Measurements from ENCODE around the gene TBL1X.
"Not testable (repeated sequence)": the region's sequence is repeated elsewhere in the genome, so short reads cannot be mapped to it uniquely, and the experiment has no call there.

Gene TBL1X

DNA sequence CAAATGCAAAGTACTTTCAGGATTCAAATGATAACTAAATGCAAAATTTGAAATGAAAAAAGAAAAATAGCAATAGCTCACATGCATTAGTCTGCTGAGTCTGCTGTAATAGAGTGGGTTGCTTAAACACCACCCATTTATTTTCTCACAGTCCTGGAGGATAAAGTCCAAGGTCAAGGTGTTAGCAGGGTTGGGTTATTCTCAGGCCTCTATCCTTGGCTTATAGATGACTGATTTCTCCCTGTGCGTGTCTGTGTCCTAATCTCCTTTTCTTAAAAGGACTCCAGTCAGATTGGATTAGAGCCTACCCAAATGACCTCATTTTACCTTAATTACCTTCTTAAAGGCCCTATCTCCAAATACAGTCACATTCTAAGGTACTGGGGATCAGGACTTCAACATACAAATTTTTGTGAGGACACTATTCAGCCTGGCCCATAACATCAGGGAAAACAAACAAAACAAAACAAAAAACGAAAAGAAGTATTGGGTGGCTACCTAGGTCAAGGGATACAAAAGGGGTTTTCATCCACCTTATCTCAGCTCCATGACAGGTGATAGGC is 6.3 kb upstream of the TBL1X start:
- DNase-seq (ENCODE audit: low read depth in 2 of 3, low spot score in 1 of 3) = no peak

DNA sequence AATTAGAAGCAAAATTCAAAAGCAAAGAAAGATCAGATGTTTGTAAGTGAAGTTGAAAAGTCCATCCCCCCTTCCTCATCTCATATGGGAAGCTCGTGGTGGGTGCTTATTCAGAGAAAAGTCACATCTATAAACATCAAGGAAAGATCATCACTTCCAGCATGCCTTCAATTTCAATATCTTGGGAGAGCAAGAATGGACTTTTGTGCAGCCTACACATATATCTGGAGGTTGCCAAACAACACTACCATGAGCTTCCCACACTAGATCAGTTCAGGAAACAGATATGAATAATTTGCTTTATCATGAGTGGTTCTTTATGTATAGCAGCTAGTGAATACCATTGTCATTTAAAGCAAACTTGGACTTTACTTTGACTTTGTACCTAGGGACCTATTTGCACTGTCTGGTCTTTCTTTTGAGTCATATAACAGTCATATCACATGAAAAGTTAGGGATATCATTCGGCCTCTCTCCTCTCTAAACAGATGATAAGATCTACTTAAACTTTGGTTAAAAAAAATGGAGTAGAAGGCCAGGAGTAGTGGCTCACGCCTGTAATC is 5.6 kb upstream of the TBL1X start:
- no peak for DNase-seq (ENCODE audit: low read depth in 2 of 3, low spot score in 1 of 3)

DNA sequence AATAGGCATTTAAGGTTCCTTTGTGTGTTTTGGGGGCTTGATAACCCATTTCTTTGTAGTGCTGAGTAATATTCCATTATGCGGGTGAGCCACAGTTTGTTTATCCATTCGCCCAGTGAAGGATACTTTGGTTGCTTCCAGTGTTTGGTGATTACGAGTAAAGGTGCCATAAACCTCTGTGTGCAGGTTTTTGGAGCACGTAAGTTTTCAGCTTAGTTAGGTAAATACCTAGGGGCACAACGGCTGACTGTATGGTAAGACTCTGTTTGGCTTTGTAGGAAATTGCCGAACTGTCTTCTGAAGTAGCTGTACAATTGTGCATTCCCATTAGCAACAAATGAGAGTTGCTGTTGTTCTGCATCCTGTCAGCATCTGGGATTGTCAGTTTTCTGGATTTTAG is 3.8 kb upstream of the TBL1X start:
- no peak for DNase-seq (ENCODE audit: low read depth in 2 of 3, low spot score in 1 of 3)

DNA sequence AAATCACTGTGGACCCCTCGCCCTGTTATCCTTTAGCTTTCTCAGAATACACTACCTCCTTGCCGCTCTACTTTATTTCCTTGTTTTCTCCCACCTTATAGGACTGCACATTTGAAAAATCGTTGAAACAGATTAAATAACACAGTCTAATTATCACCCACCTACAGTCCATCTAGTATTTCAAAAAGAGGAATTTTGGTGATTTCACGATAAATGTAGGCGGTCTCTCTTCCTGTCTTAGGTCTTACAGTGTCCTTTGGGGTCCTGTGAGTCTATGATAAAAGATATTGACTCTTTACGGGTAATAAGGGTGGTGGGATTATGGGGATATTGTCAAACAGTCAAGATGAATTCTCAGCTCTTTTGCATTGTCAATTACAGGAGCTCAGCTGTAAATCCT is 2.4 kb upstream of the TBL1X start:
- no peak for DNase-seq (ENCODE audit: low read depth in 2 of 3, low spot score in 1 of 3)

DNA sequence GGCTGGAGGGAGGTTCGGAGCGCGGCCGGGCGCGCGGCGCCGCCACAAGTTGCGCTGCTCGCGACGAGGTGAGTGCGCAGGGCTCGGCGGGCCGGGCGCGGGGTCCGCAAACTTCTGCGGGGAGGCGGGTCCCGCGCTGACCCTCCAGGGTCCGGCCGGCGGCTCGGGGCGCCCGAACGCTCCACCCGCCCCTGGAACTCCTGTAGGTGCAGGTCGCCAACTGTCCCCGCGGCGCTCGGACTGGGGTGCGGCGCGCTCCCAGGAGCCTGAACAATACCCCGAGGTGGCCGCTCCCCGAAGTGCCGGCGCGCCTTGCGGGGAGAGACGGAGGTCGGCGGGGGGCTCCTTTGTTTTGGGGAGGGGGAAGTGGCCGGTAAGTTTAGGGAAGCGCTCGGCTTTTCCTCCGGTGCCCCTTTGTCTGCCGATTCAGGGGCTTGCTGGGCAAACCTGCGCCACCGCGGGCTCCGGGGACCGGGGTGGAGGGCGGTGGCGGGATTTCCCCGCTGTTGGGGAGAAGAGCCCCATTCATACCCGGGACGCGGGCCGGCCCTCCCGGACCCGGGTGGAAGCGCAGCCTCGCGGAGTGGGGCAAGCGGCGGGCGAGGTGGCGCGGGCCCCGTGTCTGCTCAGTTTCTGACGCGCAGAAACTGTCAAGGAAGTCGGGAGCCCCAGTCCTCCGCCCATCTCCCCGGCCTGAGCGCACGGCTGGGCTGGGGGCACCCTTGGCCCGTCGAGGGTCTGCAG is 694 bp downstream of the TBL1X start:
- peak in 2 of 3 donors; percentile 14 to 16 for DNase-seq (ENCODE audit: low read depth in 2 of 3, low spot score in 1 of 3)

DNA sequence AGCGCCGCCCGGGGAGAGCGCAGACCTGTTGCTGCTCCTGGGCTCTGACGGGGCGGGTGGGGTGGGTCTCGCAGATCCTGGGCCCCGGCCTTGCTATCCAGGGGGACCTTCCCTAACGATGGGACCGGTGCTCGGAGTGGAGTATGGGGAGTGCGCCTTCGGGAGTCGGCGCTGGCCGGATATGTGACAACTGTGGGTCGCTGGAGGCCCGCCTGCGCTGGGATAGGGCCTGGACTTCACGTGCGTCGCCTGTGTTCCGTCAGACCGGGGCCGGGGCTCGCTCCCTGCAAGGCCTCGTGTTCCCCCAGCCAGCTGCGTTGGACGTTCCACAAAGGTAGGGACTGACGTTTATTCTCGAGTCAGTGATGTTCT is 1.3 kb downstream of the TBL1X start:
- peak in 1 of 3 donors; percentile 9 for DNase-seq (ENCODE audit: low read depth in 2 of 3, low spot score in 1 of 3)

DNA sequence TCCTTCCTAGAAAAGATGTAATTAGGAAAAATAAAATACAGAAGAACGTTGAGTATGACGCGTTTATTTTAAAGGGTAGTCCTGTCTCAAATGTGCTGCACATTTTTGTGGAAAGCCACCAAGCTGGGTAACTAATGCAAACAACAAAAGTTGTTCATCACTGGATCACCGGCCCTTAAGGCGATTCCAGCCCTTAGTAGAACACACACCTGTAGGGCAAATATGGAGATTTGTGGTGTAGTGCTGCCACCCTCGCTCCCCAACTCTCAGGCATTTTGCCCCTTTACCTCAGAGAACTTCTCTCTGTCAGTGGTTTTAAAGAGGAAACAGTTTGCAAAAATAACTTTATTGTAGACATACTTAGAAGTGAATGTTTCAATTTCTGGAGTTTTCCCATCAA is 1.9 kb downstream of the TBL1X start:
- no peak for DNase-seq (ENCODE audit: low read depth in 2 of 3, low spot score in 1 of 3)

DNA sequence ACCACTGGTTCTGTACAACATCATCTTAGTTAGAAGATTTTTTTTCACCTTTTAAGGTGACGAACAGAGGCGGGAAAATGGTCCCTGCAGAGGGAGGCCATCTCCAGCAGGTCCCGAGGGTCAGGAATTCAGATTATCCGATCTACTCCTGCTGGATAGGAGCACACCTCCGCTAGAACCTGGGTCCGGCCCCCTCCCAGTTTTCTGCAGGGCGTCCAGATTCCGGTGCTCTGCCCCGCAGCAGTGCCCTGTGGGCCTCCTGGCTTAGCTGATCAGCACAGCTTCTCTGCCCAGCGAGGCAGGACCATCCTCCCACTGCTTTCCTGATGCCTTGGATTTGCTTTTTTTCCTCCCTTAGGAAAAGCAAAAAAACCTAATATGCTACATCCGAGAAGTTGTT is 2.3 kb downstream of the TBL1X start:
- DNase-seq (ENCODE audit: low read depth in 2 of 3, low spot score in 1 of 3) = no peak

DNA sequence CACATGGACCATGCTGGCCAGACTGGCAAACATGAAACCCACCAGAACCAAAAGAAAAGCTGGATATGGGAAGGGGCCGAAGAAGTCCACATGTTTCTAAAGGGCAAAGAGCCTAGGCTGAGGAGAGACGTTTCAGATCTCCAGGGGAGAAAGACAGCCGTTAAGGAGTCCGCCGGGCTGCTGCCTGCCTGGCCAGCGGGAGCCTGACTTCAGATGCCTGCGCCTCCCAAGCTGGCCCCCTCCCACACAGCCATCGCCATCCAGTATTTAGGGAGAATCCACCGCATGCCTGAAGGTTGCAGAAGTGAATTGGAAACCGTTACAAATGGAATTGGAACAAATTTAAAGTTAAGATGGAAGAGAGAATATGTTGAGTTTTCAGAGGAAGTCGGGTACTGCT is 2.9 kb downstream of the TBL1X start:
- no peak for DNase-seq (ENCODE audit: low read depth in 2 of 3, low spot score in 1 of 3)

DNA sequence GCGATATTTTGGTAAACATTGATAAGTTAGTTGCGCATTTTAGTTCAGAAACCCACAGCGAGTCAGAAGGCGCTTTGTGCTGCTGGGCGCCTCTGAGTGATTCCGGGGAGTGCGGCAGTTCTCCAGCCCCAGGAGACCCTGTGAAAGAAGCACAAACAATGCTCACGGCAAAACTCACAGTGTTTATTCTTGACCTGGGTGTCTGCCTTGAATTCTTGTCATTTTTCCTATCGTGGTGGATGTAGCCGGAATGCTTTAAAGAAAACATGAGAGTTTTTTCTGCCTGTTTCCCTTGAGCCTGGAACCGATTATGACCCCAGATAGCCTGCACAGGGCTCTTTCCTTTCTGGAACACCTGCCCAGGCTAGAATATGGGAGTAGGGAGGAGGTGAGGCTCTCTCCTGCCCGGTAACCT is 6.7 kb downstream of the TBL1X start:
- DNase-seq (ENCODE audit: low read depth in 2 of 3, low spot score in 1 of 3) = no peak

DNA sequence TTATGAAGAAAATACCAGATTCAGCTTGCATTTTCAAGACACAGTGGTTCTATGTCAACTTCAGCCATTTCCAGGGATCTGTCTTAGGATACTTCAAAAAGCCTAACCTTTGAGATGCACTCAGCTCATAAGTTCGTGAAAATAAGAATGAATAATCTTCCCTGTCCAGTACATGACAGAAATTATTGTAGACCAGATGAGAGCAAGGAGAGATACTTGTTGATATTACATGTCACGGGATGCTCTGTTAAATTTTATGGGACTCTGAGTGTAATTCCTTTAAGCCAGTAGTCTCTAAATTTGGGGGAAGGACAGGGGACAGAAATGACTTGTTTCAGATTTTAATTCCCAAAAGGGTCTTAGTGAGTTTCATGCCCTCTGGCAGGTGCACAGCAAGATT is 8.8 kb downstream of the TBL1X start:
- no peak for DNase-seq (ENCODE audit: low read depth in 2 of 3, low spot score in 1 of 3)

DNA sequence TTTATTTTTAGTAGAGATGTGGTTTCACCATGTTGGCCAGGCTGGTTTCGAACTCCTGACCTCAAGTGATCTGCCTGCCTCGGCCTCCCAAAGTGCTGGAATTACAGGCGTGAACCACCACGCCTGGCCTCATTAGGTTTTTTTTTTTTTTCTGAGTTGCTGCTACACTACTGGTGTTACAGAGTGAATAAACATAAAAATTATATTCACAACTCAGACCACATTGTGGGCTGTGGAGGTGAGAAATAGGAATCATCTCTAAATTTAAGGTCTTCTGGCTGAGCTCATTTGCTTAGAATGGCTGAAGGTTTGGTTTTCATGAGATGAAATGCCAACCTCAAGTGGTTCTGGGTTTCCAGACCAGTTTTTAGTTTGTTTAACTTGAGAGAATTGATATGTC is 10.6 kb downstream of the TBL1X start:
- not testable (repeated sequence) for DNase-seq (ENCODE audit: low read depth in 2 of 3, low spot score in 1 of 3)

DNA sequence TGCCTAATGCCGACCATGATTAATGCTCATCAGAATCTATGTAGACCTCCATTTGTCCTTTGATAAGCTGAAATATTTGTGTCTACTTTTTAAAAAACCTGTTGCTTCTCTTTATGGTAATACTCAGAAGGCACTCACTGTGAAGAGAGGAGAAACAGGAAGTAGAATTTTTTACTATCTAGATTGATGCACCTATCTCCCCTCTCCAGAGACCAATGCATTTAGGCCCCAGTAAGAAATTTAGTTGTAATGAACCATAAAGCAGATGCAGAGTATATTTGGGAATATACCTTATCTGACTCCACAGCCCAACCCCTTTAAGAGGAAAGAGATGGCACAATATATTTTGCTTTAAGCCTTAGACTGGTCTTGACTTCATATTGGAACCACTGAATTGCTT is 11.1 kb downstream of the TBL1X start:
- DNase-seq (ENCODE audit: low read depth in 2 of 3, low spot score in 1 of 3) = no peak

DNA sequence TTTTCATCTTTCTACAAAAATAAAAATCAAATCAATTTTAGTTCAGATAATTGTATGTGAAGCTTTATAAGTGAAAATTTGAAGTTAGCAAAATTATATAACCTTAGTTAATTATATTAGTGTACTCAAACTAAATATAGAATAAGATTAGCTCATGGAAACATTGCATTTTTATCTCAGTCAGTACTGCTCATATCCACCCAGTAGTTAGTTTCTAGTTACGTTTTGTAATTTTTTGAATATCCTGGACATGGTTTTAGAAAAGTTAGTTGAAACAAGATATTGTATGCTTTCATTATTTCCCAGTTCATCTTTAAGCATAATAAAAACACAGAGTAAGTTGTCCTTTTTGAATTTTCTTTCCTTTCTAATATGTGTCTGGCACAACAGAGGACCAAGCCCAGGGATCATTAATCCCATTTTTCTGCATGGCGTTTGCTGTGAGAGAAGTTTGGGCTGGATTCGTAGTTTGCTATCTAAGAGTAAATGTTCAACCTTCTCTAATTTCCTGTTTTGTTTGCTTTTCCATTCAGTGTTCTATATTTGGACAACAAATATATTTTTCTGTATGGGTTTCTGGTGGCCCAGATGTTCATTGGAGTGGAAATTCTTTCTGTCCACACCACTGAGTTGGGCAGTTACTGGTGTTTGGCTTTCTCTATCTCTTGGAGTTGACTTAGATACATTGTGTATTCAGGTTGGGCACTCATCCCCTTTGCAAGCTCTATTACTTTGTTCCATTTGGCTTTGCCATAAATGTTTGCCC is 12.1 kb downstream of the TBL1X start:
- DNase-seq (ENCODE audit: low read depth in 2 of 3, low spot score in 1 of 3) = no peak

DNA sequence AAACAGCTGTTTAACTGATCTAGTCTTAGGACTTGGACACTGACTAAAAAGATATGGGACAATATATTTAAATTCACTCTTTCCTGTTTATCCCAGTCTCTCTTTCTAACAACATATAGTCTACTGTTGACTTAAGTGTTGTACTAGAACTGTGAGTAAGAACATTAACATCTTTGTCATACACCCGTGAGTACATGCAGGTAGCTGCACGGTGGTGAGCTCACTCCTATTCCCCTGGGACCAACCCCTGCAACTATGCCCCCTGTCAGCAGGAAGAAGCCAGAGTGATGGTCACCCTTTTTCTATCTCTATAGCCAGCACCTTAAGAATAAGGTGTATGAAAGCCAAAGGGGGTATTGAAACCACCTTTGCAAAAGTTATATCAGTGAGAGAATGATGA is 17.6 kb downstream of the TBL1X start:
- DNase-seq (ENCODE audit: low read depth in 2 of 3, low spot score in 1 of 3) = no peak

DNA sequence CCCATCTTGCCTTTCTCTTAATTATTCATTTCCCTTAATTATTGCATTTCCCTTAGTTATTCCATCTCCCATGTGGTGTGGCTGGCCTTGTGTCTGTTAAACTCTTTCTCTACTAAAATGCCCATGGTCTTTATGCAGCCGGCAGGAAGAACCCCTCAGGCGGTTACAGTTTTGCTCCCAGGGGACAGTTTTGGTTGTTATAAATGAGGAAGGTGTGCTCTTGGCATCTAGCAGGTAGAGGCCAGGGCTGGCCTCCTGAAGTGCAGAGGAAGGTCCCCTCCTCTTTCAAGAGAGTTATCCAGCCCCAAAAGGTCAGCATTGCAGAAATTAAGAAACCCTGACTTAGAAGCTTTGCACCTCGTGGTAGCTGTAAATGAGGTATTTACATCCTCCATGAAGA is 18.0 kb downstream of the TBL1X start:
- DNase-seq (ENCODE audit: low read depth in 2 of 3, low spot score in 1 of 3) = no peak

DNA sequence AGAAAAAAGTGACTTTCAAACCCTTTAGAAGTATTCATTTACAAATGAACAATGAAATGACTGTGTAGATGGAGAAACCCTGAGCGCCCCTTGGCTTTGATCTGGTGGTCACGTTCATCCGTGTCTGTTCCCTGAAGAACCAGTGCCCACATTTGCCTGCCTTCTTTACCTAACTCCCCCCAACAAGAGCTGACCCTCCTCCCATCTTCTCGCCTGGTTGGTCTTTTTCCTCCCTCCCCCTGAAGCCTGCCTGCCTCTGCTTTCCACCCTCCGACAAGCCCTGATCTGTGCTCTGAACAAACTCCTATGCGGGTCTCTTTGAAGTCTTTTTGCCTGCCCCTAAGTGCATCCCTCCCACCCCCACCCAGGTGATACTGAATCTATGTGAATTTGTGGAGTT is 18.5 kb downstream of the TBL1X start:
- no peak for DNase-seq (ENCODE audit: low read depth in 2 of 3, low spot score in 1 of 3)

DNA sequence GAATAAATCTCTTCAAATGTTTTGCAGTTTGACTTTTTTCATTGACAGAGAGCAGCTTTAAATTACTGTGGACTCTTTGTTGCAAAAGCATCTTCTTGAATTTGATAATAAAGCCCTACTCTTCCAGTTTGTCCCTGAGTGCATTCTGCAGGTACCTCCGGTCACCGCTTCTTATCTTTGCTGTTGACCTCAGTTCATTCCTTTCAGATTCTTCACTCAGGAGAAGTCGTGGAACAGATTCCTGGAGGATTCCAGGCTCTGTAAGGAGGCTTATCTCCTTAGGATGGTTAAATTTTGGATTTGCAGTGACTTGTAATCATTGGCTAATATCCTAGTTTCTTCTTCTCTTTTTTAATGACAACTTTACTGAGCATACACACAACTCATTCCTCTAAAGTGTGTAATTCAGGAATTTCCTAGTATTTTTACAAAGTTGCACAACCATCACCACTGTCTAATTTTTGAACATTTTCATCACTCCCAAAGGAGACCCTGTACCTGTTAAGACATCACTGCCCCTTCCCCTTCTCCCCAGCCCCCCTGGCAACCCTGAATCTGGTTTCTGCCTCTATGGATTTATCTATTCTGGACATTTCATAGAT is 22.0 kb downstream of the TBL1X start:
- DNase-seq (ENCODE audit: low read depth in 2 of 3, low spot score in 1 of 3) = no peak

DNA sequence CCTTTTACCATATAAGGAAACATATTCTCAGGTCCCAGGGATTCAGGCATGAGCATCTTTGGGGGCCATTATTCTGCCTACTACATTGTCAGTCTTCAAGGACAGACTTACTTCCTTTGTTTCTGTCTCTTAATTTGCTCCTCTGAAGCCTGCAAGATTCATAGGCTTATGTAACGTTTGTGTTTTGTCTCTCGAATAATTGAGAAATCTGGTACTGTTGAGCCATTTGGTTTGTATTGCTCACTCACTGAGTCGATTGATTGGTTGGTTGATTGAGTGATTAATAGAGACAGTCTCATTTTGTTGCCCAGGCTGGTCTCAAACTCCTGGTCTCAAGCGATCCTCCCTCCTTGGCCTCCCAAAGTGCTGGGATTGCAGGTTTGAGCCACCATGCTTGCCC is 23.7 kb downstream of the TBL1X start:
- no peak for DNase-seq (ENCODE audit: low read depth in 2 of 3, low spot score in 1 of 3)

DNA sequence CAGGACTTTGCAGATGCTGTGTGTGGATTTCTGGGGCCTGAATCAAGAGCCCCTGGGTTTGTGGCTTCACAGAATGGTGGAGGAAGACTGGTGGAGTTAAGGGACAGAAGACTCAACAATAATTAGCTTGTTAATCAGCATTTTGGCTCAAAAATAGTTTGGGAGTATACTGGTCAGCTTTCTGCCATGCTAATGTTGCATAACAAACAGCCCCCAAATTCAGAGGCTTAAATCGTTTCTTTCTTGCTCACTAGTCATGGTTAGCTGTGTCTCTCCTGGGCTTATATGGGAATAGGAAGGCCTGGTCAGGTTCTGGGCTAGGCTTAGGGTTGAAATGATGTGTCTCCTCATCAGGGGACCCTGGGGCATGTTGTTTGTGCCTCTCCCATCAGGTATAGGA is 24.4 kb downstream of the TBL1X start:
- DNase-seq (ENCODE audit: low read depth in 2 of 3, low spot score in 1 of 3) = no peak

DNA sequence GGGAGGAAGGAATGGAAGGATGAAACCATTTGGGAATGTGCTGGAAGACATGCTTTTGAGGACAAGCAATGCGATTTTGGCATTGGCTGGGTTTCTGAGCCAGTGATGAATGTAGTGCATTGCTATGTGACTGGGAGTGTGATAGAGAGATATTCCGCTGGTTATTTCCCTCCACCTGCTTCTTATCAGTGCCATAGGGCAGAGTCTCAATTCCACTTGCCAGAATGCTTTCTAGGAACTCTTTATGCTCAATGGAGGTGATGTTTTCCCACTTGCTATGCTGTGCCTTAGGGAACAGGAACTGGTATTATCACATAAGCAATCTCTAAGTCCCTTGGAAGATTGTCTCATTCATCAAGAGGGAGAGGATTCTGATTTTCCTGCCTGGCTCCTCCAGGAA is 28.0 kb downstream of the TBL1X start:
- no peak for DNase-seq (ENCODE audit: low read depth in 2 of 3, low spot score in 1 of 3)

DNA sequence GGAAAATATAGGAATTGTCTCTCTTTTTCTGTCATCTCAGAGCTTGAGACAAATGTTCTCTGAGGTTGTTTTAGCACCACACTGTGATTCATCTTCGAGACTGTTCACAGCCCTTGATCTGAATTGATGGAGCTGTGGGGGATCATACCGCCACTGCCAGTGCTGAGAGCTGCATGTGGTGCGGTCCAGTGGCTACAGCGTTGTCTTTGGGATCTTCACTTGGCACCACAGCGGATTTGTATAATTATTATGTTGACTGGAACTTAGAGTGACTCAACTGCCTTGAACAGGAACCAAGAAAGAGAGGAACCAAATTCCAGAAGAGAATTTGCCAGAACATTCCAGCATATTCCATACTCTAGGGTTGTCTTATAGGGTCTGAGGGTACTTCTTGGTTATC is 29.1 kb downstream of the TBL1X start:
- no peak for DNase-seq (ENCODE audit: low read depth in 2 of 3, low spot score in 1 of 3)

Measured in stimulated activated CD4-positive, alpha-beta T cell treated with anti-CD3 and anti-CD28 coated beads, Interleukin-12 subunit alpha, Interleukin-12 subunit beta, amount 100 ng/mL, for 48 hours (primary cell).